DMS79 treated with DMSO at 0.1 percent for 48 hours (cell line): ENCODE data around the gene CAB39L.

Source experiments
- DNase-seq: peaks from one replicate; lab custom pipeline; 2025; lab: John Stamatoyannopoulos, UW

The CAB39L gene

DNA sequence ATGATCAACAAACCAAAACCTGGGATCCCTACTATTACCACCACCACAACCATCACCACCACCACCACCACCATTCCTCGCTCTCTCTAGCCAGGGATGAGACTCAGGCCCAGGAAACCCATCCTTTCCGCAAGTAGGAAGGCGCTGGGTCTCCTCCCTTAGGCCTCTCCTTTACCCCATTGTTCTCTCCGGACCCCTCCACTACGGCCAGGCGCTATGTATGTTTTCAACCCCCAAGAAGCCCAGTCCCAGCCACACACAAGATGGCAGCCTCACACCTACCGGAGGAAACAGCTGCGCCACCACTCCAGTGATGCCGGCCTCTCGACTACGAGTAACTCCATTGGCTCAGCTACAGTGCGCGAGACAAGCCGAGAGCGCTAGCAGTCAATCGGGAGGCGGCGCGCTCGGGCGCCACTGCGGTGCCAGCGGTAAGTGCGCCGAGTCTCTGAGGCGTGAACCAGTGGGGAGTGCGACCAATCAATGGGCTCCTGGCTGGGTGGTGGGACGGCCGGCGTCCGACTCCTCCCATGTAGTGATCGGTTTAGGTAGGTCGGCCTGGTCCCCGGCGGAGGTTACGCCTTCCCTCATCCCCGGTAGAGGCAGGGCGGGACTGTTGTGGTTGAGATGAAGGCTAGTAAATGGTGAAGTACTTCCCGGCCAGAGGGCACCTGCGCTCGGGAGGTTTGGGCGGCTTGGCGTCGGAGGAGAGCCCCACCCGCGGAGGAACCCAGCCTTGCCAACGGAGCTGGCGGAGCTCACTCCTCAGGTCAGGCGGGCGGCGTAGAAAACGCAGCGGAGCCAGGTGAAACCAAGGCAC, at the start of gene CAB39L, which contains the start of gene SETDB2:
TSS of gene CAB39L (minus strand) at position 361 of the 820 bp plus-strand sequence. CDS start 61,154 bp downstream, outside the sequence.
TSS of gene SETDB2 (plus strand) at position 571 of the 820 bp plus-strand sequence. CDS start 7,620 bp downstream, outside the sequence.
- DNase-seq = peak; percentile 92

DNA sequence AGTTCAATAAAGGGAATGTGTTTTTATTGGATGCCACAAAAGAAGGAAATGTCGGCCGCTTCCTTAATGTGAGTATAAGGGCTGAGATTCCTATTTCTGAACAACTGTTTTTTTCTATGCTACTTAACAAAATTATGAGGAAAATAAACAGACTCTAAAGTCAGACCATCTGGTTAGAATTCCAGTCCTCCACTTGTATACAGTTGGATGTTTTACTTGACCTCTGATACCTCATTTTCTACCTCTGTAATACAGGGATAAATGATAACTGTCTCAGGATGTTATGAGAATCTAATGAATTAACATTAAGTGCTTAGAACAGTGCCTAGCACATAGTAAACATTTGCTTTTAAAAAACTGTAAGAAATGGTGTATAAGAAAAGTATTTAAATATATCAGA, 44.7 kb upstream of the CAB39L start:
- no peak for DNase-seq

DNA sequence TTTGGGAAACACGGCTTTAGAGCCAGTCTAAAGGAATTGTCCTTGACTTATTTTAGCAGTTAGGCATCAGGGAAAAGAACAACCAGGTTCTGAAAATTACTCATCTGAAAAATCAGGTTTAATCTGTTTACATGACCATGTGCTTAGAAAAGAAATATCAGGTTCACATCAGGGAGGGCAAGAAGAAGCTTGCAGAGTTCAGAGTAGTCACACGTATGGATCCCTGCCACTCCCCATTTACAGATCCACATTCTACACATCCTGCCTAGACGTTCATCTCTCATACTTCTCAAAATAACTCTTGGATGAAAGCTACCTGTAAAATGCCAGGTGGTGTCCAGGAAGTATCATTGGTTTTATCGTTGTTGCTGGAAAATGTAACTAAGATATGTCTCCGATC, 37.9 kb upstream of the CAB39L start:
- DNase-seq = no peak

GRCh38 chr13:49476529-49476928, 32.7 kb upstream of the CAB39L start:
- DNase-seq = no peak

DNA sequence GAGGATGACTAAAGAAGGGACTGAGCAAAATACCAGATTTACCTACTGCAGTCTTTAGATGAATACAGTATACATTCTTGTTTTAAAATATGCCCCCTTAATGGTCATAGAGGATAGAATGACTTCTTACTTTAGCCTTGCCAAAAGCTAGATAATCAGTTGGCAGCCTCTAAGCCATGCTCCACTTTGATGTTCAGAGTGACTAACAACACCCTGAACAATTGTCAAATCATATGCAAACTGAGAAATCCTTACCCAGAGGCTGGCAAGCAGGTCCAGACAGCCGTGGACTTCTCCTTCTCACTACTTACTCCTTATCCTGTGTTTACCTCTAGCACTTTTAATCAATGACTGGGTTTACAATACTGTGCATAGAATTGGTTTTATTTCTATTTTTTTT, 28.3 kb upstream of the CAB39L start:
- DNase-seq = no peak

DNA sequence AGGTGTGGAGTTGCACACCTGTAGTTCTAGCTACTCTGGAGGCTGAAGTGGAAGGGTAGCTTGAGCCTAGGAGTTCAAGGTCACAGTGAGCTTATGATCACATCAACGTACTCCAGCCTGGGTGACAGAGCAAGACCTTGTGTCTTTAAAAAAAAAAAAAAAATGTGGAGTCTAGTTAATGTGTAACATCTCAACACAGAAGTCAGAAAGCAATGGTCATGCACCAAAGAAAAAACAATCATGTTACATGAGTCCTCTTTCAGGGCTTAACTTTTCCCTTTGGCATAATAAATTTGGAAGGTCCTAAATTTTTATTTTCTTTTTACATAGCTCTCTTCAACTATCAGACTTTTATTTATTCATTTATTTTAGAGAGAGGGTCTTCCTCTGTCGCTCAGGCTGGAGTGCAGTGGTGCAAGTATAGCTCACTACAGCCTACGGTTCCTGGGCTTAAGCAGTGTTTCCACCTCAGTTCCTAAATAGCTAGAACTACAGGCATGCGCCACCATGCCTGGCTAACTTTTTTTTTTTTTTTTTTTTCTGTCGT, 22.5 kb upstream of the CAB39L start:
- no peak for DNase-seq

GRCh38 chr13:49464621-49465325, 20.9 kb upstream of the CAB39L start:
- DNase-seq = no peak

- DNase-seq = no peak
Measured at GRCh38 chr13:49464085-49464484, 20.2 kb upstream of the CAB39L start.

DNA sequence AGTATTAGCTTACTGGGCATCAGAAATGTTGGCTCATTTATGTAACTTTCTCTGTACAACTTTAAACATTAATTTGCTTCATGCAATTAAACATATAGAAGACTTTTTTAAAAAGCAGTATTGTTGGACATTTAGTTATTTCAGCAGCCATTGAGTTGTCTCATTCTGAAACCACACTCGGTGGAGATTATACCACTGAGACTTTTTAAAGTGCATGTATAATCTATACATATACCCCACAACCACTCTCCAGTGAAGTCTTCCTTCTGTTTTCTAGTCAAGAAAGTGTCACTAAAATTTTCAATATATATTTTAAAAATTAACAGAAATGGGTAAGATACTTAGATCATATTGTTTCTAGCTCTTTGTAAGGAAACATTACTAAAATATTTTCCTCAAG, 15.7 kb upstream of the CAB39L start:
- DNase-seq = no peak

- DNase-seq = no peak
Measured at GRCh38 chr13:49457221-49457620, 13.4 kb upstream of the CAB39L start.

- DNase-seq = no peak
Measured at GRCh38 chr13:49456156-49456555, 12.3 kb upstream of the CAB39L start.

DNA sequence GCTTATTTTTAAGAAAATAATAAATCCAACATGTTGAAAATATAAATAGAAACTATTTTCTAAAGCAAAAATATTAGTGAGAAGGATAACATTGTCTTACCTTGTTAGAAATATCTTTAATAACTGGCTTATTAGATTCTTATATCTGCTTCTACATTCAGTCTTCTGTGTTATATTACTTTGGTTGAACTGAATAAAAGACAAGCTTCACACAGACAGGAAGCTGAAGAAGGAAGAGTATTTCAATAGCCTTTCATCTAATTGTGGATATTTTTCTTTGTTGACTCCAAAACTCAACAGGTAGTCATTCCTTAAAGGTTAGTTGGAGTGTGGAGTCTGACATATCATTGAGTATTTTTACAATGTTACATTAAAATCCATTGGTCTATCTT, 11.1 kb upstream of the CAB39L start:
- DNase-seq = no peak

GRCh38 chr13:49454388-49455006, 10.6 kb upstream of the CAB39L start:
- DNase-seq = no peak

GRCh38 chr13:49453465-49453864, 9.6 kb upstream of the CAB39L start:
- no peak for DNase-seq

DNA sequence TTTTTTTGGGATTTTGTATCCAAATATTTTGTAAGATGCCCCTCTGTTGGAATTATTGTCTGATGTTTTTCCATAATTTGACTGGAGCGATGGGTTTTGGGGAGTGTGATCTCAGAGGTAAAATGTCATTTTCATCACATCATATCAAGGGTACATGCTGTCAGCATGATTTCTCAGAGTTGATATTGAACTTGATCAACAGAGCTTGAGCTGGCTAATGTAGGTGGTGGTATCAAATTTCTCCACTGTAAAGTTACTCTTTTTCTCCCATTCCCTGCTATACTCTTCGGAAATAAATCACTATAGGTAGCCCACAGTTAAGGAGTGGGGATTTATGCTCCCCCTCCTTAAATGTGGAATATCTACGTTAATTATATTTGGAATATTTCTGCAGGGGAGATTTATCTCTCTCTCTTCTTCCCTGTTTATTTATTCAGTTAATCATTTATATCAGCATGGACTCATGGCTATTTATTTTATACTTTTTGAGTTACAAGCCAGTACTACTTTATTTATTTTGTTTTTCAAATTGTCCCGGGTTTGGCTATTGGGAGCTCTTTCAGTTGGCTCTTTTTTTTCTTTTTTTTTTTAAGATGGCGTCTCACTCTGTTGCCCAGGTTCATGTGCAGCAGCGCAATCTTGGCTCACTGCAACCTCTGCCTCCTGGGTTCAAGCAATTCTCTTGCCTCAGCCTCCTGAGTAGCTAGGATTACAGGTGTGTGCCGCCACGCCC, 9.0 kb upstream of the CAB39L start:
- DNase-seq = no peak

DNA sequence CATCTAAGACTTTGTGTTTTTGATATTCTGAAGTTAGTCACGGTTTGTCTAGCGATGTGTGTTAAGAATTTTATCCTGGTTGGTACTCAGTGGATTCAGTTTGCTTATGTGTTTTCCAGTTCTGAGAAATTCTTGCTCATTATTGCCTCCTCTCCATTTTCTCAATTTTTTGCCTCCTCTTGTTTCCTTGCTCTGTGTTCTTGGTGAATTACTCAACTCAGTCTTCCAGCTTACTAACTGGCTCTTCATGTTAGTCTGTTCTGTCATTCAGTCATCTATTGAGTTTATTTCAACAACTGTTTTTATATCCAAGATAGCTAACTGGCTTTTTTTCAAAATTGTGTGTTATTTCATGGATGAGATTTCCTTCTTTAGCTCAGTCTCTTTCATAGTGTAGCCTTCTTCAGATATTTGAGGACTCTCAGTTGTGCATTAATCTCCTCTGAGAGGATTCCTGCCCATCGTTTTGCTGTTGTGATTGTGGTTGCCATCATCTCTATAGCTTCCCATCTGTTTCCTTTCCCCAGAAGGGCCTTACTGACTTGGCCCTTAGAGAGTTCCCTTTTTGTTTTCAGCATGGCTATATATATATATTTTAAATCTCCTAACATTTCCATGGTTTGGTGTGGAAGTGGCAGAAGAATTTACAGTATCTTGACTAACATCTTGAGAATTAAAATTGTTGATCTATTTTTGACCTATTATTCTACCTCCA, 6.4 kb upstream of the CAB39L start:
- DNase-seq = no peak

DNA sequence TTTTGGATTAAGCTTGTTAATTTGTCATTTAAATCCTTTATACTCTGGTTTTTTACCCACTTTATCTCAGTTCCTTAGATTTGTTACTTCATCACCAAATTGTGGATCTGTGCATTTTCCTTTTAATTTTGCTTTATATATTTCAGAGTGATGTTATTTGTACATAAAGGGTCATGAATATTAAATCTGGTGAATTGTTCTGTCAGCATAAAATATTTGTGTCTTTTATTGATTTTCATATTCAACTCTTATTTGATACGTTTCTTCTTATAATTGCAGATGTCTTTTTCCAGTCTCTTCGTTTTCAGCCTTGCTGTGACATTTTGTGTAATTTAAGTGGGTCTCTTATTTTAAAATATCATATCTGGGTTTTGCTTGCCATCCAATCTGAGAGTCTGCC, 4.9 kb upstream of the CAB39L start:
- no peak for DNase-seq

DNA sequence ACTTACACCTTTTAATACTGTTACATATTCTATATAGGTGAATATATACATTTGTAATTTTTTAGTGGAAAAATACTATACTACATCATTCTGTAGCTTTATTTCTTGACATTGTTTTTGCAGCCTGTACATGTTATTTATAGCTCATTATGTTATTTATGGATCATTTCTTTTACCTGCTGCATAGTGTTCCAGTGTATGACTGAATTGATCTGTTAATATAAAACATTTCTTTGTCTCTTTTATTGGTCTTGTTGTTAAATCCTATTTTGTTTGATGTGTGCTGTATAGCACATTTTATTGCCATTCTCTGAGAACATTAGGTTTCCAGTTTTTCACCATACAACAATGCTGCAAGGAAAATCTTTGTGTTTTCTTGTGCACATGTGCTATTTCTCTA, 2.6 kb upstream of the CAB39L start:
- no peak for DNase-seq

GRCh38 chr13:49444524-49445395, 896 bp upstream of the CAB39L start:
- DNase-seq = peak; percentile 33

DNA sequence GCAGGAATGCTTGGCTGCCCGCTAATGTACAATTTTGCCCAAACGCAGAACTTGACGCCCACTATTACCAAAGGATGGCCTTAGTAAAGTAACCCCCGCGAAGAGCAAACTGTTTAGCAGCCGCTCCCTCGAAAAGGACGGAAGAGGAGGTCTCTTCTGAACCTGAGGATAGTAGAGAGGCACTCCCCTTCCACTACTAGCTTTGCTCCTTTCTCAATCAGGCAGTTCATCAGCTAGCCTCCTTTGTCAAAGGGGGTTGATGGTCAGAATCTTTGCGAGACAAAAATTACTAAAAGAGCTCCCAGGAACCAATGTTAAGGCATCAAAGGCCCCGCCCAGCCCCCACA, 534 bp downstream of the CAB39L start:
- DNase-seq = peak; percentile 63
